Choroid plexus epithelial cell (primary cell): Measurements from ENCODE around the gene MMD2.

Source experiments
- DNase-seq: peaks from one replicate; pipeline ENCODE4 v3.0.0-alpha.2; 2010; ENCODE audit warnings: low read depth
- H3K4me3 ChIP-seq: 2 replicates; pipeline ENCODE4 v1.5.1; 2011; ENCODE audit warnings: low read depth, mild to moderate bottlenecking, control low read depth, low read length, moderate library complexity
- TF ChIP-seq, protein P1 (sequence below): conservative IDR thresholded peaks from 2 replicates; pipeline ENCODE4 v1.5.1; 2011; ENCODE audit warnings: low read depth, mild to moderate bottlenecking, control low read depth, inconsistent platforms, low read length, moderate library complexity

The MMD2 gene

DNA sequence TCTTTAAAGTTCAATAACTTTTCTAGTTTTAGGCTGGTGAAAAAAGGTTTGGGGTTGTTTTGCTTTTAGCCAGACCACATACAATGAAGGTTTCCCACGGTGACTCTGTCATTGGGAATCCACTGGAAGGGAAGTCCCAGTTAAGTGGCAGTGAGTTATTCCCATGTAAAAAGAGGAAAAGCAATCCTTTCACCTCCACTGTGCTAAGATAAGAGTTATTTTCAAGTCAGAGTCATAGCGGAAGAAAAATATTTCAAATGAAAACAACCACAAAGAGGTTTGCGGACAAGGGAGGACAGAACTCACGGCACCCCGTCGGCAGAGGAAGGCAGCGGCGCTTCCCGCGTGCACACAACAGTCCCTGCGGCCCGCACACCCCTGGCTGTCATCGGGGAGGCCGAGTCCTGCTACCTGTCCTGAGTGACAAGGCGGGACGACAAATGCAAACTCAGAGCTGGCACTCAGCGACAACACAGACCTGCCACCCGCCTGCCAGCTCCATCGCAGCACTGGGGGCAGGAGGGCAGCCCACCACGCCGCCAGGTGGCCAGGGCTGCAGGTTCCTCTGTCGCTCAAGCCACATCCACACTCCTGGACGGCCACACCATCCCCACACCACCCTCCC, 87.8 kb downstream of the MMD2 start:
- TF ChIP-seq, protein P1, sequence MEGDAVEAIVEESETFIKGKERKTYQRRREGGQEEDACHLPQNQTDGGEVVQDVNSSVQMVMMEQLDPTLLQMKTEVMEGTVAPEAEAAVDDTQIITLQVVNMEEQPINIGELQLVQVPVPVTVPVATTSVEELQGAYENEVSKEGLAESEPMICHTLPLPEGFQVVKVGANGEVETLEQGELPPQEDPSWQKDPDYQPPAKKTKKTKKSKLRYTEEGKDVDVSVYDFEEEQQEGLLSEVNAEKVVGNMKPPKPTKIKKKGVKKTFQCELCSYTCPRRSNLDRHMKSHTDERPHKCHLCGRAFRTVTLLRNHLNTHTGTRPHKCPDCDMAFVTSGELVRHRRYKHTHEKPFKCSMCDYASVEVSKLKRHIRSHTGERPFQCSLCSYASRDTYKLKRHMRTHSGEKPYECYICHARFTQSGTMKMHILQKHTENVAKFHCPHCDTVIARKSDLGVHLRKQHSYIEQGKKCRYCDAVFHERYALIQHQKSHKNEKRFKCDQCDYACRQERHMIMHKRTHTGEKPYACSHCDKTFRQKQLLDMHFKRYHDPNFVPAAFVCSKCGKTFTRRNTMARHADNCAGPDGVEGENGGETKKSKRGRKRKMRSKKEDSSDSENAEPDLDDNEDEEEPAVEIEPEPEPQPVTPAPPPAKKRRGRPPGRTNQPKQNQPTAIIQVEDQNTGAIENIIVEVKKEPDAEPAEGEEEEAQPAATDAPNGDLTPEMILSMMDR, result no peak
- DNase-seq, result peak; percentile 40
- peak overlapping the region; percentile 4 for H3K4me3 ChIP-seq

DNA sequence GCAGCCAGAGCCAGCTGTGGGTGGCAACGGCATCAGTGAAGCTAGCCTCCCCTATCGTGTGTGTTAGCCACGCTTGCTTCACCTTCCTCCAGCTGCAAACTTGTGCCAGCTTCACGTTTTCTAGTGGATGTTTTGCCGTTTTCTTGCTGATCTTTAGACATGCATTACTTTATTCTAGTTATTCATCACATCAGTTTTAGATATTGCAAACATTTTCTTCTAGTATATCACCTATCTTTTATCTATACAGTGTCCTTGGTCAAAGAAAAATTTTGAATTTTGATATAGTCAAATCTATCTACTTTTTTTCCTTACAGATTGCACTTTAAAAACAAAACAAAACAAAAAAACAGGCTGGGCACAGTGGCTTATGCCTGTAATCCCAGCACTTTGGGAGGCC, 90.5 kb downstream of the MMD2 start:
- TF ChIP-seq, protein P1, result no peak
- DNase-seq, result no peak
- no peak overlapping the region for H3K4me3 ChIP-seq

DNA sequence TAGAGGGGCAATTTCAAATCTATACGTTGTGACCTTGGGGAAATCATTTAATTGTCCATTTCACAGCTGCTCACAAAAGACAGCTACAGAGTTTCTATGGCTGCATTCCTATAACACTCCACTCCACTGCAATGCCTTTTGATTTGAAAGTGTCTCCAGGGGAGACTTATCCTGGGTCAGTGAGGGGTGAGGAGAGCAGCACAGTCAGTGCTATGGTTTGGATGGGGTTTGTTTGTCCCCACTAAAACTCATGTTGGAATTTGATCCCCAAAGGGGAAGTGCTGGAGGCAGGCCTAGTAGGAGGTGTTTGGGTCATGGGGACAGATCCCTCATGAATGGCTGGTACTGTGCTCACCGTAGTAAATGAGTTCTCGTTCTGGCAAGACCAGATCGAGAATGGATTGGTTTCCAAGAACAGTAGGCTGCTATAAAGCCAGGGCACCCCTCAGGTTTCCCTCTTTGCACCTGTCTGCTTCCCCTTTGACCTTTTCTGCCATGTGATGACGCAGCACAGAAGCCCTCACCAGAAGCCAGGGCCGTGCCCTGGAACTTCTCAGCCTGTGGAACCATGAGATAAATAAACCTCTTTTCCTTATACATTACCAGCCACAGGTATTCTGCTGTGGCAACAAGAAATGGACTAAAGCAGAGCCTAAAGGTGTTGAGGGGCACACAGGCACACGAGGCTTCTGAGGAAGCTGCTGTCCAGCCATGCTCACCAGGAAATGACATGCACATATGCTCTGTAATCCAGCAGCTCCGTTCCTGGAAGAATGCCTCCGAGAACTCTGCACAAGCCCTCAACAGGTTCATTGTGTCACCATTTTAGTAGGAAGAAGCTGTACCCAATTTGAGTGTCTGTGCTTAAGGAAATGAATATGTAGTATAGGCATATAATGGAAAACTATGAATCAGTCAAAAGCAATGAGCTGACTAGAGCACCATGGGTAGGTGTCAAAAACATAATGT, 92.2 kb downstream of the MMD2 start:
- no peak for DNase-seq
- no peak overlapping the region for H3K4me3 ChIP-seq
- TF ChIP-seq, protein P1, result no peak

- no peak for DNase-seq
- TF ChIP-seq, protein P1, result no peak
- peak overlapping the region; percentile 59 for H3K4me3 ChIP-seq
Measured at GRCh38 chr7:4862156-4862555, 96.8 kb downstream of the MMD2 start.

GRCh38 chr7:4861673-4862072, 97.3 kb downstream of the MMD2 start, which contains the start of gene PAPOLB:
TSS of gene PAPOLB (minus strand) at chr7:4862030. CDS start at chr7:4861810, 220 bp downstream.
- no peak for DNase-seq
- TF ChIP-seq, protein P1, result no peak
- H3K4me3 ChIP-seq, result peak within 1 kb of the TSS; percentile 59

- H3K4me3 ChIP-seq, result peak overlapping the region; percentile 59
- DNase-seq, result no peak
- TF ChIP-seq, protein P1, result no peak
Measured at GRCh38 chr7:4861227-4861626, 97.8 kb downstream of the MMD2 start.

DNA sequence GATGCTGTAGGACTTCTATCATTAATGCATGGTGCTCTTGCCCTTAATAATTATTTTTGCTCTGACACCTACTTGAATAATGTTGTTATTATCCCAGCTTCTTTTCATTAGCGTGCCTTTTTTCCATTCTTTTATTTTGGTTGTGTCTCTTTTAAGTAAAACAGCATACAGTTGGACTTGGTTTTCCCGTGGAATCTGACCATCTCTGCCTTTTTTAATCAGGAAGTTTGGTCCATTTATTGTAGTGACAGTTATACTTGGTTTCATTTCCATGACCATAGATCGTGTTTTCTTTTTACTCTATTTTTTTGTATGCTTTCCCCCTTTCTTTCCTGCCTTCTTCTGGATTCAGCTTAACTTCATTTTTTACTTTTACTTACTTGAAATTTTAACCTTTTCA, 101.8 kb downstream of the MMD2 start:
- TF ChIP-seq, protein P1, result no peak
- DNase-seq, result no peak
- no peak overlapping the region for H3K4me3 ChIP-seq
